Upper lobe of right lung (tissue), 1 donor: ENCODE data around the gene GNPDA2. TPM values are rescaled to one million over a fixed set of nuclear protein-coding genes. Genes with fewer than 3 reads are reported as not detected.

Source experiments
- ATAC-seq: fragments of 200-7000 bp; cut with Tn5 transposase; one replicate; pipeline ENCODE4 v1.9.1; 2020; ENCODE audit warnings: mild to moderate bottlenecking, moderate library complexity
- DNase-seq: peaks from one replicate; pipeline ENCODE4 v3.0.0-alpha.2; 2020
- H3K27ac ChIP-seq: fragments of 200-600 bp; one replicate; pipeline ENCODE4 v1.8.0; 2022
- H3K27me3 ChIP-seq: fragments of 200-600 bp; one replicate; pipeline ENCODE4 v1.8.0; 2022; ENCODE audit warnings: mild to moderate bottlenecking
- H3K36me3 ChIP-seq: fragments of 200-600 bp; one replicate; pipeline ENCODE4 v1.8.0; 2022
- H3K4me1 ChIP-seq: fragments of 200-600 bp; one replicate; pipeline ENCODE4 v1.8.0; 2022
- H3K4me3 ChIP-seq: fragments of 200-600 bp; one replicate; pipeline ENCODE4 v1.8.0; 2022; ENCODE audit warnings: mild to moderate bottlenecking
- H3K9me3 ChIP-seq: fragments of 200-600 bp; one replicate; pipeline ENCODE4 v1.8.0; 2022
- CTCF ChIP-seq: fragments of 200-600 bp; IDR thresholded peaks from one replicate; pipeline ENCODE4 v1.8.0; 2022; ENCODE audit warnings: antibody characterized with exemption
- intact Hi-C: fragments of 100-400 bp; cut with DNase I; formaldehyde crosslinking; loops from one replicate; pipeline ENCODE4 v1.11.0; 2022
- total RNA-seq: library from RNA; stranded (reverse); fragmentation: NEBNext Ultra II Directional; extraction: Animal tissue kit (Norgen Biotek cat#: 25700); gene quantifications from one replicate; pipeline ENCODE4 v1.2.1, GENCODE V29; 2021
- donor health status: DM: no; HTN: yes; CAD: no; lungs with severe emphysema.

GNPDA2 gene
- total RNA-seq, 1 donor from 2014 or later = 11.3 TPM

GRCh38 chr4:44661940-44662622 lies 64.3 kb downstream of the GNPDA2 start:
- intact Hi-C loops = no loop called here
- Histone ChIP-seq H3K27me3 (no peaks in the 10 kb centered on the region), H3K4me1 (no peaks in the 10 kb centered on the region), H3K4me3 (no peak overlapping the region), H3K9me3 (no peaks in the 10 kb centered on the region), H3K27ac (no peak overlapping the region), H3K36me3 (no peaks in the 10 kb centered on the region)
- DNase-seq = no peak
- no peak for ATAC-seq
- TF ChIP-seq CTCF = no peak

- Histone ChIP-seq H3K4me3 (no peak overlapping the region), H3K4me1 (no peaks in the 10 kb centered on the region), H3K9me3 (no peaks in the 10 kb centered on the region), H3K27me3 (no peaks in the 10 kb centered on the region), H3K36me3 (no peaks in the 10 kb centered on the region), H3K27ac (no peak overlapping the region)
- no peak for TF ChIP-seq CTCF
- ATAC-seq (no peak), DNase-seq (no peak)
- intact Hi-C loops = no loop called here
These were observed 66.0 kb downstream of the GNPDA2 start for GRCh38 chr4:44660396-44660795.

- intact Hi-C loops = no loop called here
- no peak for ATAC-seq
- no peaks in the 10 kb centered on the region for H3K9me3 ChIP-seq
- H3K27ac ChIP-seq = no peak overlapping the region
- no peak for TF ChIP-seq CTCF
- H3K4me1 ChIP-seq = no peaks in the 10 kb centered on the region
- H3K4me3 ChIP-seq = no peak overlapping the region
- no peaks in the 10 kb centered on the region for H3K27me3 ChIP-seq
- DNase-seq = no peak
- H3K36me3 ChIP-seq = no peaks in the 10 kb centered on the region
These were observed 74.4 kb downstream of the GNPDA2 start for GRCh38 chr4:44652002-44652401.

Other genes with a start within 250 kb of the GNPDA2 start
- gene YIPF7, start 74.9 kb downstream of the GNPDA2 start, total RNA-seq = not detected
- 16.6 TPM for gene GUF1, start 48.1 kb downstream of the GNPDA2 start, total RNA-seq